ENCODE measurements around the gene CMTM8. TPM values are rescaled to one million over a fixed set of nuclear protein-coding genes. Genes with fewer than 3 reads are reported as not detected.

CMTM8 gene
- total and polyA plus RNA-seq, 2 donors (not counting 1 experiment from before 2014, with no cell fraction given), result under 0.01 to 0.50 TPM

GRCh38 chr3:32410367-32411246 lies 172.1 kb downstream of the CMTM8 start:
- Histone ChIP-seq H3K79me2 (ENCODE audit: control insufficient read depth, insufficient read depth, low read length) (no peaks in the 10 kb centered on the region), H3K27ac (ENCODE audit: insufficient read depth, low read length) (no peak overlapping the region), H3K9me3 (ENCODE audit: control insufficient read depth, insufficient read depth, low read depth, low read length) (no peaks in the 10 kb centered on the region), H3K4me3 (replicated peaks in 1 of 4; ENCODE audit: control extremely low read depth in 1 of 4, insufficient read depth in 1 of 4, low read depth in 3 of 4, low read length in 4 of 4) (no peak overlapping the region), H3K4me2 (ENCODE audit: extremely low read depth, insufficient read depth, low read length) (no peak overlapping the region), H3K27me3 (ENCODE audit: control insufficient read depth, insufficient read depth, low read length) (no peaks in the 10 kb centered on the region), H3K36me3 (ENCODE audit: control insufficient read depth, insufficient read depth, low read length) (no peaks in the 10 kb centered on the region), H3K4me1 (ENCODE audit: control insufficient read depth, extremely low read depth, insufficient read depth, low read length) (no peaks in the 10 kb centered on the region), H4K20me1 (ENCODE audit: control insufficient read depth, extremely low read depth, insufficient read depth, low read length) (no peaks in the 10 kb centered on the region), H2AFZ (ENCODE audit: low read length) (no peak overlapping the region), H3K9ac (ENCODE audit: insufficient read depth, low read length) (no peak overlapping the region)
- no peak for TF ChIP-seq EZH2 (IDR thresholded peaks at IDR 0.05; ENCODE audit: low read length, missing control alignments)
- TF ChIP-seq, protein P1, sequence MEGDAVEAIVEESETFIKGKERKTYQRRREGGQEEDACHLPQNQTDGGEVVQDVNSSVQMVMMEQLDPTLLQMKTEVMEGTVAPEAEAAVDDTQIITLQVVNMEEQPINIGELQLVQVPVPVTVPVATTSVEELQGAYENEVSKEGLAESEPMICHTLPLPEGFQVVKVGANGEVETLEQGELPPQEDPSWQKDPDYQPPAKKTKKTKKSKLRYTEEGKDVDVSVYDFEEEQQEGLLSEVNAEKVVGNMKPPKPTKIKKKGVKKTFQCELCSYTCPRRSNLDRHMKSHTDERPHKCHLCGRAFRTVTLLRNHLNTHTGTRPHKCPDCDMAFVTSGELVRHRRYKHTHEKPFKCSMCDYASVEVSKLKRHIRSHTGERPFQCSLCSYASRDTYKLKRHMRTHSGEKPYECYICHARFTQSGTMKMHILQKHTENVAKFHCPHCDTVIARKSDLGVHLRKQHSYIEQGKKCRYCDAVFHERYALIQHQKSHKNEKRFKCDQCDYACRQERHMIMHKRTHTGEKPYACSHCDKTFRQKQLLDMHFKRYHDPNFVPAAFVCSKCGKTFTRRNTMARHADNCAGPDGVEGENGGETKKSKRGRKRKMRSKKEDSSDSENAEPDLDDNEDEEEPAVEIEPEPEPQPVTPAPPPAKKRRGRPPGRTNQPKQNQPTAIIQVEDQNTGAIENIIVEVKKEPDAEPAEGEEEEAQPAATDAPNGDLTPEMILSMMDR (conservative IDR thresholded peaks at IDR 0.05 in 1 of 2, IDR thresholded peaks at IDR 0.05 in 1 of 2; ENCODE audit: low read depth in 1 of 2, low read length in 2 of 2), result no peak
- no peak for DNase-seq (ENCODE audit: low read depth in 2 of 2)

- Histone ChIP-seq H4K20me1 (ENCODE audit: control insufficient read depth, extremely low read depth, insufficient read depth, low read length) (no peaks in the 10 kb centered on the region), H3K79me2 (ENCODE audit: control insufficient read depth, insufficient read depth, low read length) (no peaks in the 10 kb centered on the region), H3K27ac (ENCODE audit: insufficient read depth, low read length) (no peak overlapping the region), H3K27me3 (ENCODE audit: control insufficient read depth, insufficient read depth, low read length) (no peaks in the 10 kb centered on the region), H3K9ac (ENCODE audit: insufficient read depth, low read length) (no peak overlapping the region), H3K4me3 (replicated peaks in 1 of 4; ENCODE audit: control extremely low read depth in 1 of 4, insufficient read depth in 1 of 4, low read depth in 3 of 4, low read length in 4 of 4) (no peak overlapping the region), H3K4me2 (ENCODE audit: extremely low read depth, insufficient read depth, low read length) (no peak overlapping the region), H3K9me3 (ENCODE audit: control insufficient read depth, insufficient read depth, low read depth, low read length) (no peaks in the 10 kb centered on the region), H3K36me3 (ENCODE audit: control insufficient read depth, insufficient read depth, low read length) (no peaks in the 10 kb centered on the region), H3K4me1 (ENCODE audit: control insufficient read depth, extremely low read depth, insufficient read depth, low read length) (no peaks in the 10 kb centered on the region), H2AFZ (ENCODE audit: low read length) (no peak overlapping the region)
- no peak for DNase-seq (ENCODE audit: low read depth in 2 of 2)
- TF ChIP-seq, protein P1 (conservative IDR thresholded peaks at IDR 0.05 in 1 of 2, IDR thresholded peaks at IDR 0.05 in 1 of 2; ENCODE audit: low read depth in 1 of 2, low read length in 2 of 2), result no peak
- TF ChIP-seq EZH2 (IDR thresholded peaks at IDR 0.05; ENCODE audit: low read length, missing control alignments), result no peak
These were observed 173.0 kb downstream of the CMTM8 start for GRCh38 chr3:32411442-32411841.

GRCh38 chr3:32412887-32413286 lies 174.4 kb downstream of the CMTM8 start:
- no peaks in the 10 kb centered on the region for H4K20me1 ChIP-seq (ENCODE audit: control insufficient read depth, extremely low read depth, insufficient read depth, low read length)
- TF ChIP-seq, protein P1 (conservative IDR thresholded peaks at IDR 0.05 in 1 of 2, IDR thresholded peaks at IDR 0.05 in 1 of 2; ENCODE audit: low read depth in 1 of 2, low read length in 2 of 2), result no peak
- TF ChIP-seq EZH2 (IDR thresholded peaks at IDR 0.05; ENCODE audit: low read length, missing control alignments), result no peak
- no peaks in the 10 kb centered on the region for H3K27me3 ChIP-seq (ENCODE audit: control insufficient read depth, insufficient read depth, low read length)
- no peak overlapping the region for H3K27ac ChIP-seq (ENCODE audit: insufficient read depth, low read length)
- no peaks in the 10 kb centered on the region for H3K36me3 ChIP-seq (ENCODE audit: control insufficient read depth, insufficient read depth, low read length)
- H3K4me2 ChIP-seq (ENCODE audit: extremely low read depth, insufficient read depth, low read length), result no peak overlapping the region
- no peak overlapping the region for H2AFZ ChIP-seq (ENCODE audit: low read length)
- H3K9ac ChIP-seq (ENCODE audit: insufficient read depth, low read length), result no peak overlapping the region
- H3K9me3 ChIP-seq (ENCODE audit: control insufficient read depth, insufficient read depth, low read depth, low read length), result no peaks in the 10 kb centered on the region
- no peak for DNase-seq (ENCODE audit: low read depth in 2 of 2)
- no peaks in the 10 kb centered on the region for H3K4me1 ChIP-seq (ENCODE audit: control insufficient read depth, extremely low read depth, insufficient read depth, low read length)
- H3K4me3 ChIP-seq (replicated peaks in 1 of 4; ENCODE audit: control extremely low read depth in 1 of 4, insufficient read depth in 1 of 4, low read depth in 3 of 4, low read length in 4 of 4), result no peak overlapping the region
- H3K79me2 ChIP-seq (ENCODE audit: control insufficient read depth, insufficient read depth, low read length), result no peaks in the 10 kb centered on the region

All from fibroblast of lung (primary cell).